H1 (cell line): Measurements from ENCODE around the gene SHANK2. TPM values are rescaled to one million over a fixed set of nuclear protein-coding genes. Genes with fewer than 3 reads are reported as not detected.

ENCODE experiments used
- CTCF ChIA-PET: fragments of 300-600 bp; sonication (Branson Sonifier 250); formaldehyde crosslinking; loops from one replicate; lab custom pipeline; 2021; ENCODE audit not compliant: partially characterized antibody; lab: Charles Lee
- POLR2A ChIA-PET: fragments of 300-600 bp; sonication (Branson Sonifier 250); formaldehyde crosslinking; loops from one replicate; lab custom pipeline; 2021; ENCODE audit warnings: inconsistent platforms; ENCODE audit not compliant: partially characterized antibody; lab: Charles Lee
- DNase-seq, 2 experiments: peaks; one replicate each; pipeline versions ENCODE4 v3.0.0 to v3.0.0-alpha.2; 2010 to 2022; ENCODE audit warnings: low spot score in 2 of 2, low read depth in 1 of 2, mixed read lengths in 1 of 2
- FAIRE-seq: peaks from 2 replicates; lab custom pipeline; 2011; peaks lifted over from hg19 to GRCh38; lab: Jason Lieb, UNC
- H2AFZ ChIP-seq: 2 replicates; pipeline ENCODE4 v1.8.1; 2012; ENCODE audit warnings: low read length, inconsistent platforms
- H2AK5ac ChIP-seq: 2 replicates; pipeline ENCODE4 v1.6.1; 2013; ENCODE audit warnings: low read depth, low read length
- H2BK120ac ChIP-seq: replicated peaks from 2 replicates; pipeline ENCODE3; 2013; ENCODE audit warnings: low read depth, low read length, inconsistent platforms
- H2BK12ac ChIP-seq: 2 replicates; pipeline ENCODE4 v1.6.1; 2013; ENCODE audit warnings: low read depth, low read length
- H2BK15ac ChIP-seq: 2 replicates; pipeline ENCODE4 v1.6.1; 2013; ENCODE audit warnings: low read length
- H2BK20ac ChIP-seq: 2 replicates; pipeline ENCODE4 v1.6.1; 2013; ENCODE audit warnings: low read length
- H2BK5ac ChIP-seq: 2 replicates; pipeline ENCODE4 v1.6.1; 2013; ENCODE audit warnings: low read depth, low read length
- H3K14ac ChIP-seq: 2 replicates; pipeline ENCODE4 v1.6.1; 2013; ENCODE audit warnings: inconsistent platforms; ENCODE audit not compliant: insufficient read length
- H3K18ac ChIP-seq: 2 replicates; pipeline ENCODE4 v1.6.1; 2013; ENCODE audit warnings: low read length; ENCODE audit errors: extremely low read depth
- H3K23ac ChIP-seq: 2 replicates; pipeline ENCODE4 v1.6.1; 2013; ENCODE audit warnings: inconsistent platforms; ENCODE audit not compliant: insufficient read length
- H3K23me2 ChIP-seq: 2 replicates; pipeline ENCODE4 v1.6.1; 2013; ENCODE audit warnings: low read depth, low read length
- H3K27ac ChIP-seq: 2 replicates; pipeline ENCODE4 v1.6.1; 2011; ENCODE audit warnings: low read depth, low read length, inconsistent platforms
- H3K27me3 ChIP-seq, 4 experiments: replicated peaks in 1 of 4; 1 replicate in 1 of 4; 2 replicates in 3 of 4; pipeline versions ENCODE4 v1.6.1 to v1.8.1; 2011 to 2013; ENCODE audit warnings: low read length in 3 of 4, mild to moderate bottlenecking in 3 of 4, inconsistent platforms in 2 of 4, mixed read lengths in 2 of 4, moderate library complexity in 1 of 4; ENCODE audit not compliant: control insufficient read depth in 3 of 4, insufficient read depth in 3 of 4; ENCODE audit errors: extremely low read depth in 1 of 4
- H3K36me3 ChIP-seq, 4 experiments: 2 replicates each; pipeline versions ENCODE4 v1.6.1 to v1.8.1; 2011 to 2013; ENCODE audit warnings: mild to moderate bottlenecking in 4 of 4, low read length in 3 of 4, moderate library complexity in 2 of 4, control low read depth in 1 of 4, inconsistent platforms in 1 of 4; ENCODE audit not compliant: insufficient read depth in 4 of 4, control insufficient read depth in 2 of 4
- H3K4ac ChIP-seq: replicated peaks from 2 replicates; pipeline ENCODE3; 2013; ENCODE audit warnings: low read length, low read depth, mixed read lengths, inconsistent platforms; ENCODE audit not compliant: insufficient read length
- H3K4me1 ChIP-seq, 4 experiments: replicated peaks in 1 of 4; 1 replicate in 1 of 4; 2 replicates in 3 of 4; pipeline versions ENCODE4 v1.6.1 to v1.8.1; 2011 to 2013; ENCODE audit warnings: low read length in 3 of 4, inconsistent platforms in 2 of 4, mixed read lengths in 1 of 4; ENCODE audit not compliant: insufficient read depth in 4 of 4, control insufficient read depth in 3 of 4
- H3K4me2 ChIP-seq, 2 experiments: 2 replicates each; pipeline versions ENCODE4 v1.6.1 to v1.8.1; 2011 to 2013; ENCODE audit warnings: low read depth in 2 of 2, low read length in 2 of 2, control low read depth in 1 of 2, inconsistent platforms in 1 of 2, mild to moderate bottlenecking in 1 of 2; ENCODE audit not compliant: insufficient read depth in 1 of 2
- H3K4me3 ChIP-seq, 4 experiments: fragments of 200-600, 300-600 bp in 1 of 4; sonication (generic), shearing (Covaris generic), sonication (Bioruptor Twin) in 1 of 4; 2 replicates each; pipeline versions ENCODE4 v1.5.1 to v1.8.1; 2011 to 2016; ENCODE audit warnings: low read length in 4 of 4, low read depth in 3 of 4, control low read depth in 2 of 4, inconsistent platforms in 2 of 4, mild to moderate bottlenecking in 2 of 4, mixed read lengths in 1 of 4, moderate library complexity in 1 of 4; ENCODE audit not compliant: insufficient read depth in 2 of 4; ENCODE audit errors: extremely low read depth in 1 of 4
- H3K56ac ChIP-seq: replicated peaks from 2 replicates; pipeline ENCODE3; 2013; ENCODE audit warnings: low read depth, mild to moderate bottlenecking, mixed read lengths, low read length, inconsistent platforms; ENCODE audit not compliant: insufficient read length
- H3K79me1 ChIP-seq: 2 replicates; pipeline ENCODE4 v1.6.1; 2013; ENCODE audit warnings: low read depth, low read length, control low read depth
- H3K79me2 ChIP-seq, 2 experiments: 2 replicates each; pipeline versions ENCODE4 v1.6.1 to v1.8.1; 2012 to 2013; ENCODE audit warnings: low read length in 2 of 2, mild to moderate bottlenecking in 2 of 2, inconsistent platforms in 1 of 2; ENCODE audit not compliant: insufficient read depth in 2 of 2, control insufficient read depth in 1 of 2
- H3K9ac ChIP-seq, 4 experiments: replicated peaks in 1 of 4; 1 replicate in 1 of 4; 2 replicates in 3 of 4; pipeline versions ENCODE4 v1.6.1 to v1.8.1; 2011 to 2013; ENCODE audit warnings: low read depth in 3 of 4, low read length in 3 of 4, control low read depth in 2 of 4, mild to moderate bottlenecking in 2 of 4, moderate library complexity in 2 of 4, inconsistent platforms in 1 of 4; ENCODE audit errors: extremely low read depth in 1 of 4
- H3K9me3 ChIP-seq, 2 experiments: 2 replicates each; pipeline versions ENCODE4 v1.6.1 to v1.8.1; 2012 to 2013; ENCODE audit warnings: mild to moderate bottlenecking in 2 of 2, moderate library complexity in 2 of 2, control low read depth in 1 of 2, inconsistent platforms in 1 of 2, low read depth in 1 of 2, low read length in 1 of 2, mixed read lengths in 1 of 2; ENCODE audit not compliant: insufficient read depth in 2 of 2
- H4K20me1 ChIP-seq, 2 experiments: replicated peaks in 1 of 2; 2 replicates each; pipeline versions ENCODE3 to v1.8.1; 2011 to 2013; ENCODE audit warnings: inconsistent platforms in 2 of 2, low read length in 2 of 2, mild to moderate bottlenecking in 1 of 2; ENCODE audit not compliant: insufficient read depth in 2 of 2, control insufficient read depth in 1 of 2
- H4K5ac ChIP-seq: 2 replicates; pipeline ENCODE4 v1.6.1; 2013; ENCODE audit warnings: low read length, low read depth, mixed read lengths, inconsistent platforms; ENCODE audit not compliant: insufficient read length
- H4K8ac ChIP-seq: 2 replicates; pipeline ENCODE4 v1.8.0; 2013; ENCODE audit warnings: mild to moderate bottlenecking, moderate library complexity, low read length, inconsistent platforms; ENCODE audit not compliant: insufficient read depth; ENCODE audit errors: extremely low read depth
- H4K91ac ChIP-seq: replicated peaks from 2 replicates; pipeline ENCODE3; 2013; ENCODE audit warnings: low read length, mixed read lengths, inconsistent platforms; ENCODE audit not compliant: insufficient read length
- TCF12 ChIP-seq: IDR thresholded peaks from 2 replicates; pipeline ENCODE4 v1.6.1; 2011; ENCODE audit warnings: low read depth, mild to moderate bottlenecking, low read length
- WGBS, 2 experiments: shearing (Covaris generic) in 1 of 2; methylation state at CpG; one replicate each; pipeline versions ENCODE4 v1.1.6 to v1.1.7; 2013 to 2015; ENCODE audit warnings: low lambda C conversion rate in 2 of 2, mixed read lengths in 2 of 2, inconsistent platforms in 1 of 2, low coverage in 1 of 2, missing lambda C conversion rate in 1 of 2; ENCODE audit not compliant: insufficient replicate concordance in 2 of 2, insufficient coverage in 1 of 2, insufficient read length in 1 of 2; ENCODE audit errors: extremely low coverage in 1 of 2, missing lambda C conversion rate in 1 of 2; 5-methylcytosine and 5-hydroxymethylcytosine counted together
- polyA plus RNA-seq, 7 experiments: library from polyadenylated mRNA; depleted of rRNA in 3 of 7; stranded (reverse) in 5 of 7; unstranded in 2 of 7; fragments of >200 nt in 5 of 7; fragments of 200-250 nt in 2 of 7; gene quantifications; 1 replicate in 5 of 7; 2 replicates in 1 of 7; 4 replicates in 1 of 7; pipeline versions ENCODE4 v1.2.1 to v1.2.3, GENCODE V29; 2011 to 2013; ENCODE audit warnings: missing spikeins in 2 of 7, mixed read lengths in 2 of 7
- total RNA-seq: library from RNA; stranded (reverse); fragmentation: NEBNext Ultra II Directional; extraction: Animal tissue kit (Norgen Biotek cat#: 25700); gene quantifications from 2 replicates; pipeline ENCODE4 v1.2.1, GENCODE V29; 2021

SHANK2 gene
- total and polyA plus RNA-seq, 2 of the 8 experiments (the other 6 are each of a cell fraction or from before 2014, with no cell fraction given), result 10.1 to 54.2 TPM

GRCh38 chr11:71223081-71223405 is 29.3 kb downstream of the SHANK2 start:
- no peak overlapping the region for H3K4me3 ChIP-seq
- ChIA-PET CTCF (interaction anchor here (0.6 to 2.9 kb wide), 5 partner anchors 11 to 33 kb away, joined by 3 to 16 read pairs (median 4); no protein-coding TSS in a partner anchor), POLR2A (interaction anchor here (0.6 to 1.1 kb wide), 3 partner anchors 15 to 86 kb away, joined by 3 to 4 read pairs (median 3); no protein-coding TSS in a partner anchor)
- H2BK120ac ChIP-seq, result no peak overlapping the region
- H4K20me1 ChIP-seq, result peaks cover 1 to 13% of the 10 kb centered on the region in 2 experiments
- H3K79me1 ChIP-seq, result peaks cover 13% of the 10 kb centered on the region; the same call in 1 of the 2 replicates
- no peak overlapping the region for H3K23ac ChIP-seq
- H4K8ac ChIP-seq, result no peak overlapping the region
- no peak overlapping the region for H4K91ac ChIP-seq
- H3K14ac ChIP-seq, result no peak overlapping the region
- FAIRE-seq (no peak), DNase-seq (no peak)
- no peak overlapping the region for H3K27ac ChIP-seq
- H3K56ac ChIP-seq, result no peak overlapping the region
- H2AFZ ChIP-seq, result no peak overlapping the region
- no peak overlapping the region for H3K4ac ChIP-seq
- no peak for TF ChIP-seq TCF12
- H3K23me2 ChIP-seq, result no peaks in the 10 kb centered on the region
- H2BK5ac ChIP-seq, result peak overlapping the region; percentile 48; the same call in 1 of the 2 replicates
- no peak overlapping the region for H4K5ac ChIP-seq
- H2BK15ac ChIP-seq, result no peak overlapping the region
- peaks cover 3 to 72% of the 10 kb centered on the region in 2 experiments; a peak in 3 of 4 replicates for H3K79me2 ChIP-seq
- no peak overlapping the region for H3K9ac ChIP-seq
- H3K36me3 ChIP-seq, result peaks cover 2 to 10% (median 5%) of the 10 kb centered on the region in 4 experiments; a peak in 3 of 8 replicates
- H2BK12ac ChIP-seq, result no peak overlapping the region
- H3K18ac ChIP-seq, result no peak overlapping the region
- H2BK20ac ChIP-seq, result no peak overlapping the region
- no peak overlapping the region; the same call in 1 of the 2 replicates for H2AK5ac ChIP-seq
- no peaks in the 10 kb centered on the region for H3K27me3 ChIP-seq
- peaks cover 0 to 3% (median 1%) of the 10 kb centered on the region in 4 experiments; a peak in 3 of 7 replicates for H3K4me1 ChIP-seq
- no peak overlapping the region for H3K4me2 ChIP-seq
- peaks cover 0 to 7% of the 10 kb centered on the region in 2 experiments; a peak in 2 of 4 replicates for H3K9me3 ChIP-seq
- WGBS, 2 experiments, result 98% methylated on average over 11 of the region's 11 CpGs; no CpG with 5 or more reads in 1 of the 2 experiments
